CD4-positive, alpha-beta memory T cell (primary cell): Measurements from ENCODE around the gene COL27A1. TPM values are rescaled to one million over a fixed set of nuclear protein-coding genes. Genes with fewer than 3 reads are reported as not detected.

Experiments used
- CTCF ChIA-PET: fragments of 350-600 bp; sonication (Branson Sonifier 250); formaldehyde crosslinking; loops from one replicate; lab custom pipeline; 2021; ENCODE audit warnings: inconsistent platforms; ENCODE audit not compliant: partially characterized antibody; lab: Charles Lee
- POLR2A ChIA-PET: fragments of 350-600 bp; sonication (Branson Sonifier 250); formaldehyde crosslinking; loops from one replicate; lab custom pipeline; 2021; ENCODE audit not compliant: partially characterized antibody; lab: Charles Lee
- DNase-seq, 5 donors: peaks; one replicate each; pipeline versions ENCODE4 v3.0.0 to v3.0.0-alpha.2; 2020 to 2022; ENCODE audit warnings: mixed read lengths in 1 of 5
- H3K27ac ChIP-seq: one replicate; pipeline ENCODE4 v1.7.0; 2013; ENCODE audit warnings: low read depth, low read length
- H3K27me3 ChIP-seq: 2 replicates; pipeline ENCODE4 v1.7.0; 2013; ENCODE audit warnings: mild to moderate bottlenecking, low read length, moderate library complexity; ENCODE audit not compliant: insufficient read depth
- H3K36me3 ChIP-seq: 2 replicates; pipeline ENCODE4 v1.7.0; 2013; ENCODE audit warnings: mild to moderate bottlenecking, low read length, moderate library complexity; ENCODE audit not compliant: insufficient read depth
- H3K4me1 ChIP-seq: 2 replicates; pipeline ENCODE4 v1.7.0; 2013; ENCODE audit warnings: mild to moderate bottlenecking, low read length, moderate library complexity; ENCODE audit not compliant: insufficient read depth
- H3K4me3 ChIP-seq, 2 donors: one replicate each; pipeline ENCODE4 v1.7.0; 2013; ENCODE audit warnings: low read length in 2 of 2, mild to moderate bottlenecking in 1 of 2
- H3K9me3 ChIP-seq, 2 donors: one replicate each; pipeline ENCODE4 v1.7.0; 2013; ENCODE audit warnings: low read length in 2 of 2, control low read depth in 1 of 2; ENCODE audit not compliant: control insufficient read depth in 1 of 2
- H3K27ac Mint-ChIP-seq, 7 donors: one replicate each; pipeline ENCODE4 v1.8.0; 2020 to 2021; ENCODE audit warnings: mixed read lengths in 7 of 7, mild to moderate bottlenecking in 6 of 7, inconsistent platforms in 3 of 7, moderate library complexity in 3 of 7
- H3K27me3 Mint-ChIP-seq, 2 donors: one replicate each; pipeline ENCODE4 v1.8.0; 2020 to 2021; ENCODE audit warnings: mixed read lengths in 2 of 2
- H3K36me3 Mint-ChIP-seq, 2 donors: one replicate each; pipeline ENCODE4 v1.8.0; 2020 to 2021; ENCODE audit warnings: mixed read lengths in 2 of 2, inconsistent platforms in 1 of 2, mild to moderate bottlenecking in 1 of 2
- H3K4me1 Mint-ChIP-seq, 4 donors: one replicate each; pipeline ENCODE4 v1.8.0; 2020 to 2021; ENCODE audit warnings: mixed read lengths in 4 of 4, mild to moderate bottlenecking in 1 of 4
- H3K4me3 Mint-ChIP-seq, 8 donors: one replicate each; pipeline ENCODE4 v1.8.0; 2020 to 2021; ENCODE audit warnings: mixed read lengths in 8 of 8, mild to moderate bottlenecking in 7 of 8, moderate library complexity in 6 of 8, inconsistent platforms in 3 of 8
- H3K9me3 Mint-ChIP-seq, 8 donors: one replicate each; pipeline ENCODE4 v1.8.0; 2020 to 2021; ENCODE audit warnings: mixed read lengths in 8 of 8, mild to moderate bottlenecking in 5 of 8, inconsistent platforms in 3 of 8, moderate library complexity in 1 of 8
- intact Hi-C: fragments of 100-400 bp; cut with micrococcal nuclease; formaldehyde crosslinking; loops from one replicate; pipeline ENCODE4 v1.15.1; 2023
- polyA plus RNA-seq, 2 donors: library from polyadenylated mRNA; unstranded; fragments of 300-500 nt; fragmentation: Illumina TruSeq; gene quantifications; one replicate each; pipeline ENCODE4 v1.2.3, GENCODE V29; 2021
- total RNA-seq, 2 experiments: library from RNA; stranded (reverse); gene quantifications; one replicate each; pipeline ENCODE4 v1.2.3, GENCODE V29; 2021

COL27A1 gene
- total and polyA plus RNA-seq, 4 experiments from 2014 or later, result 1.3 TPM; not detected in 2

DNA sequence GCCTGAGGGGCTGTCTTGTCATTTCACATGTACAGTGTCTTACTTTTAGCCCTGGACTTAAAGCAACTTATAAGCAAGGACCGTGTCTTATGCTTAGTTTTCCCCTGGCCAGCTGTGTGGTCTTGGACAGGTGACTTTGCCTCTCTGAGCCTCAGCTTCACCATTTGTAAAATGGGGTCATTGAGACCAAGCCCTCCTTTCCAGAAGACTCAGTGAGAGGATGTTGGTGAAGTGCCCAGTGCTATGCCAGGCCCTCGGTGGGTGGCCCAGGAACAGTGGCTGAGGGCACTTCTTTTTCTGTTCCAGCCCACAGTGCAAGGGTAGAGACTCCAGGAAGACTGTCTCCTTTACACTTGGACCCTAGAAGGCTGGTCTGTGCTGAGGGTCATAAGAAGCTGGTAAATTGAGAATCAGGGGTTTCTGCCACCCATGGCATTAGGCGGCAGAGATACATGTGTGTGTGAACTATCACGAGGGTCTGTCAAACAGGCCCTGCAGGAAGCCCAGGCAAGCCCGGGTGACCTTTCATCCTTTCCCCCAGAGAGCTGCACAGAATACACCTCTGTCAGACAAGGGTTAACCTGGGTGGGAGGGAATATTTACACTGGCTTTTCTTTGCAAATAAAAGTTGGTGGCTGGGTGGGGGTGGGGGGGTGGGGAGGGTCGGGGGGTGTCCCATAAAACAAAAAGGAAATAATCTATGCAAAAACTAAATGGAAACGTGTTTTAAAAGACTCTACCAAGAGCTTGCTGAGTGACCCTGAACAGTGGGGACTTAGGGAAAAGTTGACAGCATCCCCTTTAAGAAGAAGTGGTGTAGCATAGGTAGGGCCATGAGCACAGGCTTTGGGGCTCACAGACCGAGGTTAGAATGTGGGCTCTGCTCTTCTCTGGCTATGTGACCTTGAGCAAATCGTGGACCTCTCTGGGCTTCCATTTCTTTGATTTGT lies 35.8 kb upstream of the COL27A1 start:
- Mint-ChIP-seq H3K4me3 (no peak overlapping the region), H3K9me3 (peaks cover 0 to 4% (median 0%) of the 10 kb centered on the region in 8 donors), H3K36me3 (no peaks in the 10 kb centered on the region), H3K27me3 (peaks cover 13 to 25% of the 10 kb centered on the region in 2 donors), H3K4me1 (peaks cover 0 to 1% (median 0%) of the 10 kb centered on the region in 4 donors), H3K27ac (no peak overlapping the region)
- no peaks in the 10 kb centered on the region for H3K36me3 ChIP-seq
- no peaks in the 10 kb centered on the region for H3K4me1 ChIP-seq
- intact Hi-C loops, result no loop called here
- CTCF ChIA-PET, result no interaction called here
- no peak for DNase-seq
- no peaks in the 10 kb centered on the region for H3K9me3 ChIP-seq
- H3K4me3 ChIP-seq, result no peak overlapping the region
- H3K27ac ChIP-seq, result no peak overlapping the region
- no peaks in the 10 kb centered on the region for H3K27me3 ChIP-seq
- POLR2A ChIA-PET, result no interaction called here

DNA sequence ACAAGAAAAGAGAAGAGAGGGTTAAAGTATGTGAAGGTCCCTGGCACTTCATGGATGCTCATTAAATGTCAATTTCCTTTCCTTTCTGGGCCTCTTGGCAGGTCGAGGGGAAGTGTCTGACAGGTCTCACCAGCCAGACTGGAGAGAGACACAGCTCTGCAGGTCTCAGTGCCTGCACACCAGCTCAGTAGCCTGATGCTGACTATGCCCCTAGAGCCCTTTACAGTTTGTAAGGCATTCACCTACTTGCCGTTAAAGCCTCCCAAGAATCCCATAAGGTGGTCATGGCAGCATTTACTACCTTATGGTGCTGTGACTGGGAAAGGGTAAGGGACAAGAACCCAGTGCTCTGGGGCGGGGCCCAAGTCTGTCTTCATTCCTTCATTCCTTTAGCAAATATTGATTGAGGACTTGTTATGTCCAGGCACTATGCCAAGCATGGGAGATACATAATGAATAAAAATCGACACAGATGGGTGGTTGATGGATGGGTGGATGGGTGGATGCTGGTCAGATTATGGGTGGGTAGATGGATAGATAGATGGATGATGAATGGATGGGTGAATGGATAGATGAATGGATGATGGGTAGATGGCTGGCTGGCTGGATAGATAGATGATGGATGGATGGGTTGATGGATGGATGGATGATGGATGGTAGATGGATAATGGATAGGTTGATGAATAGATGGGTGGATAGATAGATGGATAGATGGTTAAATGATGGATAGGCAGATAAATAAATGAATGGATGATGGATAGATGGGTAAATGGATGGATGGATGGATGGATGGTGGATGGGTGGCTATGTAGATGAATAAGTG lies 34.9 kb upstream of the COL27A1 start:
- ChIA-PET POLR2A (no interaction called here), CTCF (no interaction called here)
- no peak overlapping the region for H3K4me3 Mint-ChIP-seq

DNA sequence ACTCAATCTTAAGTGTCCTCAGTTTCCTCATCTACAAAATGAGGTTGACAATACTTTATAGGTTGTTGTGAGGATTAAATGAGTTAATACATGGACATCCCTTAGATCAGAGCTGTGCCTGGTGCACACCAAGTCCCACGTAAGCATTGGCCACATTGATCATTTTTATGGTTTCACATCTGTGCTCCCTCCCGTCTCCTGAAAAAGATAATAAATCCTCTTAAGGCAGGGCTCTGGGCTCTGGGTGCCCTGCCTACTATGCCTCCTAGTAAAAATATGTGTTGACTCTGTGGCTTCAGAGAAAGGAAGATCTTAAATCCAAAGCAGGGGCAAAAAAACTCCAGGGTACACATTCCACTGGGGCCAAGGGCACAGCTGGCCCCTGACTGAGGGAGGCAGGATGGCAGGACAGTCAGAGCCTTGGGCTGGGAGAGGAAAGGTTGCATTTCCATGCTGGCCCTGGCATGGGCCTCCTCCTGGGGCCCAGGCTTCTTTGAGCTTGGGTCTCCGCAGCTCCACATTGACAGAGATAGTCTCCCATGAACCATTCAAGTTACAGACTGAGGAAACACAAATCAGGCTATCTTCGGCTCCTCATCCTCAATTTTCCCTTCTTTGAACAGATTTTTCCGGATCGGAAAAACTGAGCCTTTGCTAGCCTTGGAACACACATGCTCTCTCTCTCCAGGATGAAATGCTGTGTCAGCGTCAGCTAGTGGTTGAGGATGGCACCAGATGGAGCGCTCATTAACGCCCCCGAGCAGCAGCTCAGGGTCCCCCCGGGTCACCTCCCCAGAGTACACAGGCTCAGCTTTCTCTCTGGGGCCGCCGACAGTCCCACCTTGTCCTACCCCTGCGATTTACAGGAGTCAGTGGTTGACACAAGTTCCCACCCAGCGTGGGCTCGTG lies 33.9 kb upstream of the COL27A1 start:
- Mint-ChIP-seq H3K36me3 (no peaks in the 10 kb centered on the region), H3K27me3 (peaks cover 13 to 18% of the 10 kb centered on the region in 2 donors), H3K9me3 (peaks cover 0 to 4% (median 0%) of the 10 kb centered on the region in 8 donors), H3K4me3 (no peak overlapping the region), H3K4me1 (peaks cover 0 to 1% (median 0%) of the 10 kb centered on the region in 4 donors), H3K27ac (no peak overlapping the region)
- H3K4me1 ChIP-seq, result no peaks in the 10 kb centered on the region
- no peak overlapping the region for H3K27ac ChIP-seq
- H3K36me3 ChIP-seq, result no peaks in the 10 kb centered on the region
- H3K9me3 ChIP-seq, result no peaks in the 10 kb centered on the region
- CTCF ChIA-PET, result no interaction called here
- no peak overlapping the region for H3K4me3 ChIP-seq
- intact Hi-C loops, result no loop called here
- POLR2A ChIA-PET, result no interaction called here
- H3K27me3 ChIP-seq, result no peaks in the 10 kb centered on the region
- no peak for DNase-seq

More for the DNA sequence above, 34.9 kb upstream of the COL27A1 start:
- Histone ChIP-seq H3K4me3 (no peak overlapping the region), H3K27me3 (no peaks in the 10 kb centered on the region), H3K27ac (no peak overlapping the region), H3K4me1 (no peaks in the 10 kb centered on the region), H3K36me3 (no peaks in the 10 kb centered on the region), H3K9me3 (no peaks in the 10 kb centered on the region)
- intact Hi-C loops, result no loop called here
- peaks cover 0 to 4% (median 0%) of the 10 kb centered on the region in 8 donors for H3K9me3 Mint-ChIP-seq
- peaks cover 0 to 1% (median 0%) of the 10 kb centered on the region in 4 donors for H3K4me1 Mint-ChIP-seq
- no peak for DNase-seq
- H3K27ac Mint-ChIP-seq, result no peak overlapping the region
- no peaks in the 10 kb centered on the region for H3K36me3 Mint-ChIP-seq
- peaks cover 13 to 18% of the 10 kb centered on the region in 2 donors for H3K27me3 Mint-ChIP-seq

DNA sequence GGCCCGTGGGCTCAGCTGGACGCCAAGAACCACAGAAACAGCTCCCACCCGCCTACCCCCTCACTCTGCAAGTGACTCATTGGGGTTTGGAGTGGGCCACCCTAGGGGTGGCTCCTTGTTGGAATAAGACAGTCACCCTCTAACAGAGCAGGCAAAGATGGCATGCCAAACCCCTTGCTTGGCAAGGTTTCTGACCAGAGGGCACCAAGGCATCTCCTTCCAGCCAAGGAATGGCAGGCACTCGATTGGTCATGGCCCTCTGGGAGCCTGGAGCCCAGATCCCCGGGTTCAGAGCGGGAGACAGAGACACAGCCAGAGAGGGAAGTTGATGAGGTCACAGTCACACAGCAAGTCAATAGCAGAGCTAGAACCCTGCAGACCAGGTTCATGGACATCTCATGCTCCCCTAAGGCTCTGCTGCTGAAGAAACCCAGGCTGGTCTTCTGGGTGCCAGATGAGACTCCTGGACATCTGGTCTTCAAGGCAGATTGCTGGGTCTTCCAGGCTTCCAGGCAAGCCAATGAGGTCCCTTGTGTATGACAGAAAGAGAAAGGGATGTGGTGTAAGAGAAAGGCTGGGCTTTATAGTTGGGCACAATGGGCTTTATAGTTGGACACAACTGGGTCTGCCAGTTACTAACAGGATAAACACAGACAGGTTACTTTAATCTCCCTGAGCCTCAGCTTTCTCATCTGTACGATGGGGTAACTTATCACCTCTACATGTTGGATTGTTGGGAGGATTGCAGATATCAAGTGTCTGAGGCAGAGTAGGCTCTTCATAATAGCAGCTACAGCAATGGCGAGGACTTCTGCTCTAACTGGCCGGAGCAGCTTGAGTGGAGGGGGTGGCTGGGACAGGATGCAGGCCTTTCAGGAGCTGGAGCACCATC lies 33.0 kb upstream of the COL27A1 start:
- POLR2A ChIA-PET, result no interaction called here
- H3K4me1 Mint-ChIP-seq, result peaks cover 0 to 1% (median 0%) of the 10 kb centered on the region in 4 donors
- no peak overlapping the region for H3K4me3 Mint-ChIP-seq
- CTCF ChIA-PET, result no interaction called here
- peaks cover 0 to 8% (median 4%) of the 10 kb centered on the region in 8 donors for H3K9me3 Mint-ChIP-seq
- peaks cover 9 to 15% of the 10 kb centered on the region in 2 donors for H3K27me3 Mint-ChIP-seq
- peaks cover 0 to 1% of the 10 kb centered on the region in 2 donors for H3K9me3 ChIP-seq
- no peaks in the 10 kb centered on the region for H3K27me3 ChIP-seq
- intact Hi-C loops, result no loop called here
- no peak overlapping the region for H3K4me3 ChIP-seq
- no peak overlapping the region for H3K27ac Mint-ChIP-seq
- no peaks in the 10 kb centered on the region for H3K36me3 Mint-ChIP-seq
- no peaks in the 10 kb centered on the region for H3K4me1 ChIP-seq
- H3K36me3 ChIP-seq, result no peaks in the 10 kb centered on the region
- DNase-seq, result no peak
- H3K27ac ChIP-seq, result no peak overlapping the region

GRCh38 chr9:114123031-114123977 lies 32.0 kb upstream of the COL27A1 start:
- H3K9me3 ChIP-seq, result peaks cover 0 to 4% of the 10 kb centered on the region in 2 donors
- no peak overlapping the region for H3K27ac ChIP-seq
- H3K36me3 ChIP-seq, result no peaks in the 10 kb centered on the region
- no peaks in the 10 kb centered on the region for H3K27me3 ChIP-seq
- Mint-ChIP-seq H3K4me1 (peaks cover 0 to 1% (median 0%) of the 10 kb centered on the region in 4 donors), H3K36me3 (no peaks in the 10 kb centered on the region), H3K4me3 (no peak overlapping the region), H3K9me3 (peaks cover 0 to 17% (median 11%) of the 10 kb centered on the region in 8 donors), H3K27me3 (peaks cover 11% of the 10 kb centered on the region in 2 donors), H3K27ac (no peak overlapping the region)
- CTCF ChIA-PET, result no interaction called here
- intact Hi-C loops, result no loop called here
- DNase-seq, result no peak
- H3K4me1 ChIP-seq, result no peaks in the 10 kb centered on the region
- H3K4me3 ChIP-seq, result no peak overlapping the region
- POLR2A ChIA-PET, result no interaction called here
